Mammary microvascular endothelial cell (primary cell): ENCODE measurements around the gene NLGN4X. TPM values are rescaled to one million over a fixed set of nuclear protein-coding genes. Genes with fewer than 3 reads are reported as not detected.

ENCODE experiments used
- total RNA-seq: library from RNA; depleted of rRNA; stranded (reverse); fragments of >200 nt; gene quantifications from 2 replicates; pipeline ENCODE4 v1.2.3, GENCODE V29; 2015

Gene NLGN4X
- total RNA-seq: 0.13 and 0.20 TPM in 2 replicates

DNA sequence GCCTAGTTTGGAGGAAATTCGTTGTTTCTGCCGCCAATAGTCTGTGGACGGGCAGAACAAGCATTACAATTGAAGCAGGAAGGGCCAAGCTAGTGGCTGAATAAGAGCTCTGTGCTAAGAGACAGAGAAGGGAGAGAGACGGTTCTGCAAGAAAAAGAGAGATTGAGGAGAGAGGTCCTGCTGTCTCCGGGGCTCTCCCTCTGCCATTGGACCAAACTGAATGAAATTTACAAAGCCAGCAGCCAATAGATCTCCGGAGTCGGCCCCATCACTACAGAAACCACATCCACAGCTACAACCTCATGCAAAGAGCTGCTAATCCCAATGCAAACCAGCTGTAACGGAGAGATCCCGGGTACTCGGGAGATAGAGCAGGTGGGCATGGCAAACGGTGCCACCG is at the start of gene NLGN4X:
TSS of gene NLGN4X (minus strand) at position 148 of the 400 bp plus-strand sequence. CDS start 77,401 bp downstream, outside the sequence.

